ENCODE results near the gene DLGAP1.

The DLGAP1 gene

GRCh38 chr18:3552305-3552704, 902.8 kb downstream of the DLGAP1 start:
- DNase-seq = no peak

DNA sequence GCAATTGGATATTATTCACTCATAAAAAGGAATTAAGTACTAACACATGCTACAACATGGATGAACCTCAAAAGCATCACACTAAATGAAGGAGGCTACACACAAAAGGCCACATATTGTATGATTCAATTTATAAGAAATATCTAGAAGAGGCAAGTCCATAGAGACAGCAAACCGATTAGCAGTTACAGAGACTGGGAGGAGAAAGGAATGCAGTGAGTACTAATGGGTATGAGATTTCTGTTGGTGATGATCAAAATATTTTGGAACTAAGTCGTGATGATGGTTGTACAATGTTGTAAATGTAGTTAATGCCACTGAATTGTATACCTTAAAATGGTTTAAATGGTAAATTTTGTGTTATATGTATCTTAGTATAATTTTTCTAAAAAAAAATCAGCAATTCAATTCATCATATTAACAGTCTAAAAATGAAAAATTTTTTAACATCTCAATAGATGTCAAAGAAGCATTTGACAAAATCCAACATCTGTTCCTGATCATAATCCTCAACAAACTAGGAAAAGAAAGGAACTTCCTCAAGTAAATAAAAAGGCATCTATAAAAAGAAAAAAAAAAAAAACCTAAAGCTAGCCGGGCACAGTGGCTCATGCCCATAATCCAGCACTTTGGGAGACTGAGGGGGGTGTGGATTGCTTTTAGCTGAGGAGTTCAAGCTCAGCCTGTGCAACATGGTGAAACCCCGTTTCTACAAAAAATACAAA, 907.1 kb downstream of the DLGAP1 start:
- DNase-seq = no peak

GRCh38 chr18:3546106-3546505, 909.0 kb downstream of the DLGAP1 start:
- no peak for DNase-seq

DNA sequence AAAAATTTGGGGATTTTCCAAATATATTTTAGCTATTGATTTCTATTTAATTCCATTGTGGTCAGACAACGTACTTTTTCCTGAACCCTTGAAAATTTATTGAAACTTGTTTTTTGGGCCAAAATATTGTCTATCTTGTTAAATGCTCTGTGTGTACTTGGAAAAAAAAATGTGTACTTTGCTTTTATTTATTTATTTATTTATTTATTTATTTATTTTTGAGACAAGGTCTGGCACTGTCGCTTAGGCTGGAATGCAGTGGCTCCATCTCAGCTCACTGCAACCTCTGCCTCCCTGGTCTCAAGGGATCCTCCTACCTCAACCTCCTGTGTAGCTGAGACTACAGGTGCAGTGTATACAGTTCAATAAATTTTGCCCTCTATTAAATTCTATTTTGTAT, 910.6 kb downstream of the DLGAP1 start:
- DNase-seq = no peak

- no peak for DNase-seq
These were observed 913.3 kb downstream of the DLGAP1 start for GRCh38 chr18:3541549-3542386.

DNA sequence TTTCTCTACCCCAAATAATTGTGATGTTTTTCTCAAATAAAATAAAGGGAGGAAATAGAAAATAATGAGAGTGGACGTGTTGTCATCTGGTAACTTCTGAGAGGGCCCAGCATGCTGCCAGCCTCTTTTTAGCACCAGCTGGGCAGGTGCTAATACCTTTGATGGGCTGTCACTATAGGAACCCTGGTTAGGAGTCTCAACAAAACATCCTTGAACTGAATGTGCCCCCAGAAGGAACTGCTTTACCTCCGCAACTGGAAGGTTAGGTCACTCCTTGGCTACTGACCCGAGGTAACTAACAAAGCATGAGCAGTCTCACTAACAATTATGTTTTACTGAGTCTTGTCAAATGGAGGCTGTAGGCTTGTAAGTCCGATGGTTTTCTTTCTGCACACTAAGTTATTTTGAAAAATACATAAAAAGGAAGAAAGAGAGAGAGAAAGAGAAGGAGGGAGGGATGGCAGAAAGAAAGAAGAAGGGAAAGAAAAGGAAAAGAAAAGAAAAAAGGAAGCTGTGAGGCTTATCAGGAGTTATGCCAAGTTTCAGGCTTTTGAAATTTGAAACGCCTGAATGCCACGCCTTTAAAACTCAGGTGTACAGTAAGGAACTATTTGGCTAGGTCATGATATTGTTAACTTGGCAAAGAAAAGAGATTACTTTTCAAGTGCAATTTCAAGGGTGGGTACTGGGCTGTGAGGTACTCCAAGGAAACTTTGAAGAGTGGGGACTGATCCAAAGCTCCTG, 914.1 kb downstream of the DLGAP1 start:
- DNase-seq = no peak

GRCh38 chr18:3538954-3539617, 916.0 kb downstream of the DLGAP1 start:
- no peak for DNase-seq

DNA sequence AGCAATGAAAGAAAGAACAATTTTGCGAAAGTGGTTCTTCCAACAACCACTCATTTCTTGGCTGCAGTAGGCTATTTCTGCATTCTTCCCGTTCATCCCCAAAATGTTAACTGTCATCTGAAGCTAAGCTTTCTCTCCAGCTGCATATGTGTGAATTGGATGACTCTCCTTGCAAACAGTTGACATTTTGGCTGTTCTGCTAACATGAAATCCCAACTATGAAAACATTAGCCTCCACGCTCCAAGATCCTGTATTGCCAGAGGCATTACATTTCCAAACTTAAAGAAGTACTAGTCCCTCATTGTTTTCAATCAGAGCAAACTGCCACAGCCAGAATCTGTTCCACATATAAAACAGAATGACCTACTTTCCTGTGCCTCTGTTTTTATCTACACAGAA, 916.7 kb downstream of the DLGAP1 start:
- DNase-seq = no peak

DNA sequence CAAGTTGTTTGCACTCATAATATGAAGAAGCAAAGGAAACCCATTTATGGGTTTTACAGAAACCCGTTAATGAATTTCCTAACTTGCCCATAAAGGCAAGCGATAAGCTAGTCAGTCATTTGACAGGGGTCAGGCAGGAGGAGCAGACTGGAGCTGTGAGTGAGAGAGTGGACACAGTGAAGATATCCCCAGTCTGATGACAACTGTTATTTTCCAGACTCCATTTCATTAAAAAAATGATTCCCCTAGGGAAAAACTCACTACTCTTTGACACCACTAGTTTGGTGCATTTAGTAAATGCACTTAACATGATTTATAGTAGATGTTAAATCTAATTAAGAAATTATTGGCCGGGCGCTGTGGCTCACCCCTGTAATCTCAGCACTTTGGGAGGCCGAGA, 924.3 kb downstream of the DLGAP1 start:
- DNase-seq = no peak

DNA sequence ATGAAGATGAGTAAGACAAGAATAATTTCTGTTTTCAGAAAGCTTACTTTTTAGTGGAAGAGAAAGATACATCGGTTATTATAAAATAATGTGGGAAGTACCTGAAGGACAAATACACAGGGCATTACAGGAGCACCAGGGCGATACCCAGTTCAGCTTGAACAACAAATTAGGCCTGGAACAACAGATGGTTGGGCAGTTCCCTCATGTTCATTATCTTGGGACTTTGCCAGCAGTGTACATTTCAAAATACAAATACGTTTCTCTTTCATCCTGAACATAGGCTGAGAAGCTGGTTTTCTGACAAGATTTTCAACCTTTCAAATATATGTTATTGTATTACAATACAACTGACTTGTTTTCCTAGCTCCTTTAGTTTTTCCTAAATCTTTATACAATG, 925.5 kb downstream of the DLGAP1 start:
- DNase-seq = no peak

DNA sequence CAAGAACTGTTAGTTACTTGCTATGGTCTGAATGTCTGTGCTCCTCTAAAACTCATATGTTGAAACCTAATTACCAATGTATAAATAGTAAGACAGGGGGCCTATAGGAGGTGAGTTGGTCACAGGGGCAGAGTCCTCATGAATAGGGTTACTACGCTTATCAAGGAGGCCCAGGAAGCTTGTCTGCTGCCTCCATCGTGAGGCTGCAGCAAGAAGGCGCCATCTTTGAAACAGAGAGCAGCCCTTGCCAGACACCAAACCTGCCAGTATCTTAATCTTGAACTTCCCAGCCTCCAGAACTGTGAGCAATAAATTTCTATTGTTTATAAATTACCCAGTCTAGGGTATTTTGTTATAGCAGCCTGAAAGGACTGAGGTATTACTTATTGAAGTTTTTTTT, 926.0 kb downstream of the DLGAP1 start:
- DNase-seq = no peak

DNA sequence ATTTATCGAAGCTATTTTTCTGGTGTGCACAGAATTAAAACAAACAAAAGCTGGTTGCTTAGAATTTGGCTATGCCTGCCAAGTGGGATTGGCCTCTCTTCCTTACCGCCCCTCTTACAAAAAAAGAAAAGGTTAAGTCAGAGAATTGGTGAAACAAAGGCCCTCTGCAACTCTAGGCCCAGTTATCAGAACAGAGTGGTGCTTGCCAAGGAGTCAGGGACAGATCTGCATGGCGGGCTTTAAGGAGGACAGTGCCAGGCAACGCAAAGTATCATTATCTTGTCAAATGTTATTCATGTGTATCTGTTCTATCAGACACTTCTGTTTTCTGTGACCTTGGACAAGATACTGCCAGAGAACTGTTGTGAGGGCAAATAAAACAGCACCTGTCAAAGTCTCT, 926.9 kb downstream of the DLGAP1 start:
- no peak for DNase-seq

GRCh38 chr18:3526421-3527354, 928.4 kb downstream of the DLGAP1 start:
- peak; percentile 49 for DNase-seq

DNA sequence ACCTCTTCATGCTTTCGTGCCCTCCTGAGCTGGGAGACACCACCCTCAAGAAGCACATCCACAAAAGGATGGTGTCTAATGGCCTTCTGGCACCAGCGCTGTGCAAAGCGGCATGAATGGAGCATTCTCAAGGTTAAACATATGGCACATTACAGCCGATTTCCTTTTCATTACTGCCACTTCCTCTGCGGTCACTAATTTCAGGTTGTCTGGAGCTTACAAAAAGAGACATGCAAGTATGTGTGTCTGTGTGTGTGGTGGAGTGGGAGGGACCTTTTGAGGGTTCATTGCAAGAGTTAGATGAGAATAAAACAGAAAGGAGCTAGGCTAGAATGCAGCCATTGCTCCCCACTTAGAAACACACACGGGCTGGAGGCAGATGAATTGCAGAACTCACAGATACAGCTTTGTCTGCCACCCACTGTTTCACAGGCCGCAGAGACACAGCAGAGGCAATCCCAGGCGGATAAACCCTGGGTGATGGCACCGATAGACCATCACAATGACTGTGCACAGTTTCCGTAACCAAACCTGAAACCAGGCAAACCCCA, 929.2 kb downstream of the DLGAP1 start:
- DNase-seq = no peak

- DNase-seq = no peak
These were observed 930.4 kb downstream of the DLGAP1 start for GRCh38 chr18:3524706-3525105.

DNA sequence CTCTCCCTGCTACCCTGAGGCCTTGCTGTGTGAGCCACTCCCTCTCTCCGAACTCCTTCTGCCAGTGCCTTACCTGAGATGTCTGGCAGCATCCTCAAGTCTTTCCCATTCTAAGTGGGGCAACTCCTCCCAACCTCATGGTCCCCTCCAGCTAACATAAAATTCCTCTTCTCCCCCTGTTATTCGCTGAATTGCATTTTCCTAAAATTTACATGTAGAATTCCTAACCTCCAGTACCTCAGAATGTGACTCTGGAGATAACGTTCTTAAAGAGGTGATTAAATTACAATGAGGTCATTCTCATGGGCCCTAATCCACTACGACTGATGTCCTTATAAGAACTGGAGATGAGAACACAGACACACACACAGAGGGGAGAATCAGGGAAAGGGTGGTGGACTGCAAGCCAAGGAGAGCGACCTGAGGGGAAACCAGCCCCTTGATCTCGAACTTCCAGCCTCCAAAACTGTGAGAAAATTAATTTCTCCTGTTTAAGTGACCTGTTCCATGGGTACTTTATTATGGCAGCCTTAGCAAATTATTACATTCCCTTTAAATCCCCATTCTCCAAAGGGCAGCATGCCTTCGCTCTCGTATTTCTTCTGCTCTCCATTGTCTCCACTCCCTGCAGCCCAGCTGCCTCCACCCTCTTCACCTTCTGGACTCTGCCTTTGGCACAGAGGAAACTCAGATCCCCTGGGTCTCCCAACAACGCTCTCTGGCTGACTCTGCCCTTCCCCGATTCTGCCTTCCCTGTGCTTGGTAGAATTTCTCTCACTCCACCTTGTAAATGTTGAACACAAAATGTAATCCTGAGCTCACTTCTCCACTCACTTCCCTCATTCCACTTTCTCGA, 934.6 kb downstream of the DLGAP1 start:
- DNase-seq = no peak

DNA sequence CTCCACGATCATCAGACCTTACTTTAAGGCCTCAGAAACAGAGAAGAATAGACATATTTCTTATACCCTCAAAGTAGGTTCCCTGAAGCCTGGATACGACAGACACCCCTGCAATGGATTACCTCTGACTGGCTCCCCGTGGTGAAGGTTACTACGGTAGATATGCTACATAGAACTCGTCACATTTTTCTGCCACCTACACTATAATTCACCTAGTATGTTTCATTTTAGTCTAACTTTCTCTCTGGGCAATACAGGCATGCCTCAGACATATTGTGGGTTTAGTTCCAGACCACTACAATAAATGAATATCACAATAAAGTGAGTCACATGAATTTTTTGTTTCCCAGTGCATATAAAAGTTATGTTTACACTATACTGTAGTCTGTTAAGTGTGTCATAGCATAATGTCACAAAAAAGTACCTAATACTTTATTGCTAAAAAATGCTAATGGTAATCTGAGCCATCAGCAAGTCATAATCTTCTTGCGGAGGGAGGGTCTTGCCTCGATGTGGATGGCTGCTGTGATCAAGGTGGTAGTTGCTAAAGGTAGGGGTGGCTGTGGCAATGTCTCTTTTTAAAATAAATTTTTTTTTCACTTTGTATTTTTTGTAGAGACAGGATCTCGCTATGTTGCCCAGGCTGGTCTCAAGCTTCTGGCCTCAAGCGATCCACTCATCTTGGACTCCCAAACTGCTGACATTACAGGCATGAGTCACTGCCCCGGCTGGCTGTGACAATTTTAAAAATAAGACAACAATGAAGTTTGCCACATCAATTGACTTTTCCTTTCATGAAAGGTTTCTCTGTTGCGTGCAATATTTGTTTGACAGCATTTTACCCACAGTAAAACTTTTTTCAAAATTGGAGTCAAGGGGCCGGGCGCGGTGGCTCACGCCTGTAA, 940.5 kb downstream of the DLGAP1 start:
- no peak for DNase-seq

DNA sequence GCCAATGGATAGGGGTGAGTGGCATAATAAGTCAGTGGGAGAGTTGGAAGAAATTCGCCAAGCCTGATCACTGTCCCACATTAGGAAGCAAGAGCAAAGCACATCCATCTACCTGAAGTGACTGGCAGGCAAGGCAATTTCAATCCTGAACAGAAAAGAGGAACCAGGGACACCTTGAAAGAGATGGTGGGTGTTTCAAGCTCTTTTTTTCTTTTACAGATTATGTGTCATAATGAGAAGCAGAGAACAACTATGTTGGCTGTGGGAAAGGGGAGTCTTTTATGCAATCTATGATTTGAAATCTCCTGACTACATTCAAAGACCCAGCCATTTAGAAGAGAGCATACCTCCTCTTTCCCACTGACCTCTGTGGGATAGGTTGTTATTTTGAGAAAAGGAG, 941.6 kb downstream of the DLGAP1 start:
- no peak for DNase-seq

- peak; percentile 45 for DNase-seq
These were observed 943.1 kb downstream of the DLGAP1 start for GRCh38 chr18:3511980-3512379.

DNA sequence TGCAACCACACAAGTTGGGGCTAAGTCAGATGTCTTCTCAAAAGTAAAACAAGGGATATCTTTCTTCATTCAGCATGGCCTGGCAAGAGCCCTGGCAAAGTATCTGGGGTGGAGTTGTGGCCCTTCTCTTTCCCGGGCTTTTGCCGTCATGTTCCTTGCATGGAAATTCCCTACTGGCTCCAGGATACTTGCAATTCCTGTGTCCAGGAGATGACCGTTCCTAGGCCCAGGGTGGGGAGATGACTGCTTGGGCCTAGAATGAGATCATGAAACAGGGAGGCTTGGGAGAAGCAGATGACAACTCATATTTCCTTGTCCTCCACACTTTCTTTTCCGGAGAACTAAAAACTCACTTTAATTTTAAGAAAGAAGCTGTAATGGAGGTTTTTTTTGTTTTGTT, 944.2 kb downstream of the DLGAP1 start:
- DNase-seq = no peak
